ENCODE measurements around the gene SLC22A31.
A peak's percentile ranks its signal among the peaks of the same experiment; 100 is the strongest.

The SLC22A31 gene

GRCh38 chr16:89216315-89217137, 16.2 kb upstream of the SLC22A31 start:
- peak; percentile 79 to 81 for DNase-seq

- DNase-seq = no peak
Measured at GRCh38 chr16:89210904-89211515, 10.7 kb upstream of the SLC22A31 start.

GRCh38 chr16:89210165-89210903, 10.0 kb upstream of the SLC22A31 start:
- DNase-seq = no peak

- DNase-seq = no peak
Measured at GRCh38 chr16:89209522-89210044, 9.2 kb upstream of the SLC22A31 start.

GRCh38 chr16:89207993-89208392, 7.7 kb upstream of the SLC22A31 start:
- DNase-seq = no peak

GRCh38 chr16:89202422-89203215, 2.3 kb upstream of the SLC22A31 start:
- DNase-seq = no peak

- DNase-seq = peak; percentile 71 to 74
Measured at GRCh38 chr16:89201439-89202377, 1.4 kb upstream of the SLC22A31 start.

- DNase-seq = no peak
Measured at GRCh38 chr16:89200850-89201411, 594 bp upstream of the SLC22A31 start.

- no peak for DNase-seq
Measured at GRCh38 chr16:89199241-89200123, 855 bp downstream of the SLC22A31 start.

GRCh38 chr16:89198417-89199240, 1.7 kb downstream of the SLC22A31 start:
- DNase-seq = no peak

GRCh38 chr16:89197633-89198416, 2.5 kb downstream of the SLC22A31 start:
- DNase-seq = no peak

- DNase-seq = no peak
Measured at GRCh38 chr16:89197033-89197632, 3.2 kb downstream of the SLC22A31 start.

- DNase-seq = no peak
Measured at GRCh38 chr16:89195521-89196171, 4.7 kb downstream of the SLC22A31 start.

- no peak for DNase-seq
Measured at GRCh38 chr16:89194340-89195311, 5.7 kb downstream of the SLC22A31 start.

GRCh38 chr16:89193576-89194293, 6.6 kb downstream of the SLC22A31 start:
- no peak for DNase-seq
